BJ (cell line): ENCODE data around the gene PLEKHO1. TPM values are rescaled to one million over a fixed set of nuclear protein-coding genes. Genes with fewer than 3 reads are reported as not detected.
"Not testable (repeated sequence)": the region's sequence is repeated elsewhere in the genome, so short reads cannot be mapped to it uniquely, and the experiment has no call there.

Source experiments
- CTCF ChIA-PET: fragments of 350-600 bp; formaldehyde crosslinking; extraction: SDS; loops from one replicate; lab custom pipeline; 2021; ENCODE audit warnings: antibody characterized with exemption, inconsistent platforms; lab: Yijun Ruan, JAX
- POLR2A ChIA-PET: fragments of 300-600 bp; sonication (Branson Sonifier 250); formaldehyde crosslinking; extraction: SDS; loops from one replicate; lab custom pipeline; 2021; ENCODE audit warnings: antibody characterized with exemption; lab: Charles Lee
- DNase-seq: peaks from one replicate; pipeline ENCODE4 v3.0.0-alpha.2; 2011; ENCODE audit warnings: low read depth
- H3K27me3 ChIP-seq: 2 replicates; pipeline ENCODE4 v1.6.0; 2011; ENCODE audit warnings: low read length; ENCODE audit not compliant: control insufficient read depth, insufficient read depth
- H3K36me3 ChIP-seq: 2 replicates; pipeline ENCODE4 v1.5.1; 2011; ENCODE audit warnings: low read length; ENCODE audit not compliant: control insufficient read depth, insufficient read depth
- H3K4me3 ChIP-seq: 2 replicates; pipeline ENCODE4 v1.5.1; 2011; ENCODE audit warnings: low read depth, mild to moderate bottlenecking, control low read depth, low read length
- polyA plus RNA-seq: library from polyadenylated mRNA; depleted of rRNA; stranded (reverse); fragments of >200 nt; gene quantifications from 2 replicates; pipeline ENCODE4 v1.2.3, GENCODE V29; 2011
- TF ChIP-seq, protein P1 (sequence below): IDR thresholded peaks from 2 replicates; pipeline ENCODE4 v1.5.1; 2011; ENCODE audit warnings: low read depth, mild to moderate bottlenecking, control low read depth, inconsistent platforms, low read length, moderate library complexity; ENCODE audit not compliant: insufficient read depth

PLEKHO1 gene
- polyA plus RNA-seq, 1 experiment = 41.3 TPM

DNA sequence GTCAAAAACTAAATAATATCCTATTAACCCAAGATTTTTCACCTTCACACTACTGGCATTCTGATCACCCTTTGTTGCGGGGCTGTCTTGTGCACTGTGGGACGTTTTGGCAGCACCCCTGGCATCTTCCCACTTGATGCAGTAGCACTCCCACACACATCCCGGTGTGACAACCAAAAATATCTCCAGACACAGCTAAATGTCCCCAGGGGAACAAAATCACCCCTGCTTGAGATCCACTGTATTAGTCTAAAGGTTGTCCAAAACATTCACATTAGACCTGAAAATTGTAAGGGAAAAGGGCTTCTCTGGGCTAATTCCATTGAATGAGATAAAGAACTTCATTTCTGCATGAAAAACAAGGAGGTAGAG lies 37.8 kb downstream of the PLEKHO1 start:
- Histone ChIP-seq H3K36me3 (no peaks in the 10 kb centered on the region), H3K27me3 (no peaks in the 10 kb centered on the region), H3K4me3 (no peak overlapping the region)
- DNase-seq = no peak
- ChIA-PET CTCF (interaction anchor here (0.6 to 3.5 kb wide), 20 partner anchors 10 to 229 kb away, joined by 3 to 26 read pairs (median 4); partner anchors contain the start of gene PLEKHO1), POLR2A (interaction anchor here (0.7 to 1.0 kb wide), 2 partner anchors 300 to 301 kb away, joined by 8 to 15 read pairs; a partner anchor contains a TSS)
- TF ChIP-seq, protein P1, sequence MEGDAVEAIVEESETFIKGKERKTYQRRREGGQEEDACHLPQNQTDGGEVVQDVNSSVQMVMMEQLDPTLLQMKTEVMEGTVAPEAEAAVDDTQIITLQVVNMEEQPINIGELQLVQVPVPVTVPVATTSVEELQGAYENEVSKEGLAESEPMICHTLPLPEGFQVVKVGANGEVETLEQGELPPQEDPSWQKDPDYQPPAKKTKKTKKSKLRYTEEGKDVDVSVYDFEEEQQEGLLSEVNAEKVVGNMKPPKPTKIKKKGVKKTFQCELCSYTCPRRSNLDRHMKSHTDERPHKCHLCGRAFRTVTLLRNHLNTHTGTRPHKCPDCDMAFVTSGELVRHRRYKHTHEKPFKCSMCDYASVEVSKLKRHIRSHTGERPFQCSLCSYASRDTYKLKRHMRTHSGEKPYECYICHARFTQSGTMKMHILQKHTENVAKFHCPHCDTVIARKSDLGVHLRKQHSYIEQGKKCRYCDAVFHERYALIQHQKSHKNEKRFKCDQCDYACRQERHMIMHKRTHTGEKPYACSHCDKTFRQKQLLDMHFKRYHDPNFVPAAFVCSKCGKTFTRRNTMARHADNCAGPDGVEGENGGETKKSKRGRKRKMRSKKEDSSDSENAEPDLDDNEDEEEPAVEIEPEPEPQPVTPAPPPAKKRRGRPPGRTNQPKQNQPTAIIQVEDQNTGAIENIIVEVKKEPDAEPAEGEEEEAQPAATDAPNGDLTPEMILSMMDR = no peak

DNA sequence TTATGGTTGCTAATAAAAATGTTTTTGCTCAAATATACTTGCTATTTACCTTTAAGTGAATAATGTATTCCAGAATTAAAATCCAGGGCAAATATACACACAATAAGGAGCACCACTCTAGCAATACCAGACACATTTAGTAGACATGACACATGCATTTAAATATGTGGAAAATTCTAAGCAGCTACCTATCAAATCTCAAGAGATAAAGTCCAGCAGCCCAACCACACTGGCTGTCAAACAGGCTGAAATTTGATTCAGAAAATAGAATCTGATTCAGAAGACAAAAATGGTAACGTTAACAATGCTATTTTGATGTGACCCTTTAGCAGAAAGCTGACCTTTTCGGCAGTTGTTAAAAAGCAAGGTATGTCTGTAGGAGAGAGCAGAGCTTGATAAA lies 42.3 kb downstream of the PLEKHO1 start:
- ChIA-PET POLR2A (interaction anchor here (0.5 kb wide), 1 partner anchor 125 kb away, joined by 4 read pairs; the partner anchor contains the start of gene VPS45), CTCF (interaction anchor here (0.6 kb wide), 1 partner anchor 11 kb away, joined by 4 read pairs; no protein-coding TSS in a partner anchor)
- no peaks in the 10 kb centered on the region for H3K36me3 ChIP-seq
- H3K27me3 ChIP-seq = no peaks in the 10 kb centered on the region
- TF ChIP-seq, protein P1 = no peak
- DNase-seq = no peak
- no peak overlapping the region for H3K4me3 ChIP-seq

DNA sequence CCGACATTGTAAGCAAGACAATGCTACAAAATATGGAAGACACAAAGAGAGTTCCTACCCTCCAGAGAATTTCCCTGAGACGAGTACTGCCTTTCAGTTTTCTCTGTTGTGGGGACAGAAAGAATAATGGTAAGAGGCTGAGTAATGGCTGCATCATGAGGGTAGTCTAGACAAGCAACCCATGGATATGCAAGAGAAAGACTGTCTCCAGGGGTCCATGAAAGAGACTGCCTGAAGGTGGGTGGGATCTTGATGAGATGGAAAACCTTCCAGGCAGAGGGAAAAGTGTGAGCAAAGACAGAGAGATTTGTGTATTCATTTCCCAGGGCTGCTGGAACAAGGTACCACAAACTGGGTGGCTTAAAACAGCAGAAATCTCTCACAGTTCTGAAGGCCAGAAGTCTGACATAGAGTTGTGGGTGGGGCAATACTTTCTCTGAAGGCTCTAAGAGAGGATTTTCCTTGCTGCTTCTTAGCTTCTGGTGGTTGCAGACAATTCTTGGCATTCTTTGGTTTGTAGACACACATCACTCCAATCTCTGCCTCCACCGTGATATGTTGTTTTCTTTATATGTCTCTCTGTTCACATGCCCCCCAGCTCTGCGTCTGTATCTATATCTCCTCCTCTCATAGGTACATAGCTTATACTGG lies 44.8 kb downstream of the PLEKHO1 start:
- TF ChIP-seq, protein P1 = no peak
- no peak for DNase-seq
- Histone ChIP-seq H3K36me3 (no peaks in the 10 kb centered on the region), H3K4me3 (no peak overlapping the region), H3K27me3 (no peaks in the 10 kb centered on the region)
- CTCF ChIA-PET = interaction anchor here (1.2 to 1.4 kb wide), 2 partner anchors 14 to 29 kb away, joined by 3 to 5 read pairs; no protein-coding TSS in a partner anchor
- POLR2A ChIA-PET = interaction anchor here (0.6 kb wide), 2 partner anchors 45 to 261 kb away, joined by 3 to 32 read pairs; partner anchors contain the start of gene PLEKHO1

DNA sequence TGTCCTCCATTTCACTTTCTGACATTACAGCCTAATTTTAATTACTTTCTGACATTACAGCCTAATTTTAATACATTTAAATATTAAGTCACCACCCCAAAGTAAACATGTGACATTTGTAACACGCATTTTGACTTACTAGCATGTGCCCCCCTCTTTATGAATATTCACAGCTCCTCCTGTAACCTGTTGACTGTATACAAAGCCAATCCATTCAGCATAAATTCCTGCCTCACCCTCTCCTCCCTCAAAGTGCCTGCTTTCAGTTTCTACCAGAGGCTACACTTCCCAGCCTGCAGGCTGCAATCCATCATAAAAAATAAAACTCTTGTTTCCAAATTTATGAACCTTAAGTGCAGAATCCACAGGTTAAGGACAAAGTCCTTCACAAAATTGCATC lies 46.7 kb downstream of the PLEKHO1 start:
- Histone ChIP-seq H3K36me3 (no peaks in the 10 kb centered on the region), H3K27me3 (no peaks in the 10 kb centered on the region), H3K4me3 (no peak overlapping the region)
- POLR2A ChIA-PET = no interaction called here
- CTCF ChIA-PET = interaction anchor here (1.1 kb wide), 1 partner anchor 10 kb away, joined by 3 read pairs; no protein-coding TSS in a partner anchor
- DNase-seq = no peak
- TF ChIP-seq, protein P1 = no peak

DNA sequence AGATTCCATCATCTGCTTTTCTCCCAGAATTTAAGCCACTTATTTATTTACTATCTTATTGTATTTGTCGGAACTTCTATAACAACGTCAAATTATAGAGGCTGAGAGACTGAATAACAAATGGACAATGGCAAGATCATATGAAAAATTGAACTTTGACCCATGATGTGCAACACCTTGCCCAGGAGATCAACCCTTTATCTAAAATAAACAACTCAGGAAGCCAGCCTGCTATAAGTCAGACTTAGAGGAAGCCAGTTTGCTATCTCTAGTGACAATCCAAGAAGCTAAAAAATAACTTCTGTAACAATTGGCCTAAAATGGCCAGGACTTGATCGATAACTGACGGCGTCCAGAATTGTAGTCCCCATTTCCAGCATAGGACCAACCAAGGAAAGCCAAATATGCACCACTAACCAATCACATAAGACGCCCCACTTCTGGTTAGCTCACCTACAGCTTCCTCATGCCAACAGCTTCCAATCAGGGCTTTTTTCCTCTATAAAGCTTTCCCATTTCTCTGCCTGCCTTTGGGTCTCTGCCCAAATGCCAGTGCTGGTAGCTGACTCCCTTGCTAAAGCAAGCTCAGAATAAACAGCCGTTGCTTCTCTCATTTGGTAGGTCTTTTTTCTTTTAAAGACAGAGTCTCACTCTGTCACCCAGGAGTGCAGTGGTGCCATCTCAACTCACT lies 57.7 kb downstream of the PLEKHO1 start:
- TF ChIP-seq, protein P1 = no peak
- no peaks in the 10 kb centered on the region for H3K27me3 ChIP-seq
- H3K36me3 ChIP-seq = no peaks in the 10 kb centered on the region
- H3K4me3 ChIP-seq = no peak overlapping the region
- DNase-seq = no peak
- ChIA-PET CTCF (interaction anchor here (0.7 kb wide), 2 partner anchors 13 to 36 kb away, joined by 3 to 5 read pairs; no protein-coding TSS in a partner anchor), POLR2A (no interaction called here)

DNA sequence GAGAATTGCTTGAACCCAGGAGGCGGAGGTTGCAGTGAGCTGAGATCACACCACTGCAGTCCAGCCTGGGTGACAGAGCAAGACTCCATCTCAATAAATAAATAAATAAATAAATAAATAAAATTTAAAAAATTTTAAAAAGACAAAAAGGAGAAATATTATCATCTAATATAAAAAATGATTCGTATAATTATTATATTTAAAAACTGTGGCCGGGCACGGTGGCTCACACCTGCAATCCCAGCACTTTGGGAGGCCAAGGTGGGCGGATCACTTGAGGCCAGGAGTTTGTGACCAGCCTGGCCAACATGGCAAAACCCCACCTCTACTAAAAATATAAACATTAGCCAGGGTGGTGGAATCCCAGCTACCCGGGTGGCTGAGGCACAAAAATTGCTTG lies 58.7 kb downstream of the PLEKHO1 start:
- POLR2A ChIA-PET = not testable (repeated sequence)

More for the DNA sequence above, 58.7 kb downstream of the PLEKHO1 start:
- H3K36me3 ChIP-seq, H3K27me3 ChIP-seq, H3K4me3 ChIP-seq, DNase-seq: not testable (repeated sequence)
- CTCF ChIA-PET = interaction anchor here (0.7 kb wide), 1 partner anchor 14 kb away, joined by 3 read pairs; no protein-coding TSS in a partner anchor
